22Rv1 (cell line): ENCODE measurements around the gene AQP7.

ENCODE experiments used
- ZFX ChIP-seq: fragments of 450-650 bp; IDR thresholded peaks from 2 replicates; pipeline ENCODE4 v1.6.1; 2017; ENCODE audit warnings: antibody characterized with exemption, borderline replicate concordance
- TF ChIP-seq, protein P1 (sequence below): fragments of 450-650 bp; IDR thresholded peaks from 2 replicates; pipeline ENCODE4 v1.5.1; 2017; ENCODE audit warnings: mild to moderate bottlenecking

DNA sequence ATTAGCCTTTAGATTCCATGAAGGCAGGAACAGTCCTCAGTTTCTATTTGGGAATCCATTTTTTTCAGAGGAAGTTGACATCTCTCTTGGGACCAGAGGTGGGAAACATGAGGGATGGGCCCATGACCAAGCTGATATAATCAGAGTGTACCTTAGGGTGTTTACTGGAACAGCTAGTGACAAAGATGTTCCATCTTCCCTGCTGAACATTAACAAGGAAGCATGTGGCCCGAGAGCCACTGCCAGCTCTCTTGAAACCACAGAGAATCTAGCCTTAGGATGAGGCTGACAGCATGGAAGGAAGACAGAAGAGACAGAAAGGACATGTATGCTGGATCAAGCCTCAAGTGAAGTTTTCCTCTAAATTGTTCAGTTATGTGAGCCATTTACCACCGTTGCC lies 29.1 kb upstream of the AQP7 start:
- TF ChIP-seq, protein P1, sequence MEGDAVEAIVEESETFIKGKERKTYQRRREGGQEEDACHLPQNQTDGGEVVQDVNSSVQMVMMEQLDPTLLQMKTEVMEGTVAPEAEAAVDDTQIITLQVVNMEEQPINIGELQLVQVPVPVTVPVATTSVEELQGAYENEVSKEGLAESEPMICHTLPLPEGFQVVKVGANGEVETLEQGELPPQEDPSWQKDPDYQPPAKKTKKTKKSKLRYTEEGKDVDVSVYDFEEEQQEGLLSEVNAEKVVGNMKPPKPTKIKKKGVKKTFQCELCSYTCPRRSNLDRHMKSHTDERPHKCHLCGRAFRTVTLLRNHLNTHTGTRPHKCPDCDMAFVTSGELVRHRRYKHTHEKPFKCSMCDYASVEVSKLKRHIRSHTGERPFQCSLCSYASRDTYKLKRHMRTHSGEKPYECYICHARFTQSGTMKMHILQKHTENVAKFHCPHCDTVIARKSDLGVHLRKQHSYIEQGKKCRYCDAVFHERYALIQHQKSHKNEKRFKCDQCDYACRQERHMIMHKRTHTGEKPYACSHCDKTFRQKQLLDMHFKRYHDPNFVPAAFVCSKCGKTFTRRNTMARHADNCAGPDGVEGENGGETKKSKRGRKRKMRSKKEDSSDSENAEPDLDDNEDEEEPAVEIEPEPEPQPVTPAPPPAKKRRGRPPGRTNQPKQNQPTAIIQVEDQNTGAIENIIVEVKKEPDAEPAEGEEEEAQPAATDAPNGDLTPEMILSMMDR: no peak
- no peak for TF ChIP-seq ZFX
